DOHH2 (cell line): ENCODE data around the gene ASPDH.

Experiments
- H3F3A ChIP-seq: fragments of 200-600 bp; sonication (generic), shearing (Covaris generic); 2 replicates; pipeline ENCODE4 v1.6.0; 2016; ENCODE audit warnings: antibody characterized with exemption, mild to moderate bottlenecking; ENCODE audit not compliant: control insufficient read depth, insufficient read depth
- H3K27ac ChIP-seq: fragments of 200-600 bp; sonication (generic); 2 replicates; pipeline ENCODE4 v1.5.1; 2014; ENCODE audit warnings: low read depth, mild to moderate bottlenecking, low read length, moderate library complexity
- H3K27me3 ChIP-seq: fragments of 200-600 bp; sonication (generic); 2 replicates; pipeline ENCODE4 v1.6.1; 2014; ENCODE audit warnings: mild to moderate bottlenecking, low read length, mixed read lengths; ENCODE audit not compliant: control insufficient read depth
- H3K36me3 ChIP-seq: fragments of 200-600 bp; sonication (generic); 2 replicates; pipeline ENCODE4 v1.6.1; 2014; ENCODE audit warnings: mild to moderate bottlenecking, low read length, moderate library complexity, mixed read lengths; ENCODE audit not compliant: control insufficient read depth
- H3K4me1 ChIP-seq: fragments of 200-600 bp; sonication (generic); 2 replicates; pipeline ENCODE4 v1.6.1; 2014; ENCODE audit warnings: mild to moderate bottlenecking, low read length, mixed read lengths; ENCODE audit not compliant: control insufficient read depth
- H3K4me2 ChIP-seq: fragments of 200-600 bp; sonication (generic); 2 replicates; pipeline ENCODE4 v1.6.0; 2014; ENCODE audit warnings: mild to moderate bottlenecking, low read length, moderate library complexity
- H3K4me3 ChIP-seq: fragments of 200-600 bp; sonication (generic); 2 replicates; pipeline ENCODE4 v1.5.1; 2014; ENCODE audit warnings: mild to moderate bottlenecking, low read length, mixed read lengths
- H3K79me2 ChIP-seq: fragments of 200-600 bp; sonication (generic); 2 replicates; pipeline ENCODE4 v1.6.1; 2014; ENCODE audit warnings: mild to moderate bottlenecking, low read length, mixed read lengths; ENCODE audit not compliant: control insufficient read depth
- H3K9me2 ChIP-seq: fragments of 200-600 bp; sonication (generic); replicated peaks from 2 replicates; pipeline ENCODE4 v1.6.1; 2014; ENCODE audit warnings: mild to moderate bottlenecking, low read length, mixed read lengths; ENCODE audit not compliant: control insufficient read depth
- H3K9me3 ChIP-seq: fragments of 200-600 bp; sonication (generic); 2 replicates; pipeline ENCODE4 v1.6.1; 2014; ENCODE audit warnings: antibody characterized with exemption, low read length, mixed read lengths; ENCODE audit not compliant: control insufficient read depth, insufficient read depth
- H4K20me1 ChIP-seq: fragments of 200-600 bp; sonication (generic); 2 replicates; pipeline ENCODE4 v1.6.0; 2014; ENCODE audit warnings: low read depth, mild to moderate bottlenecking, antibody characterized with exemption, low read length, moderate library complexity; ENCODE audit not compliant: control insufficient read depth, insufficient read depth
- CTCF ChIP-seq: fragments of 200-600 bp; sonication (generic); IDR thresholded peaks from one replicate; pipeline ENCODE4 v1.5.1; 2014; ENCODE audit warnings: antibody characterized with exemption, mild to moderate bottlenecking, low read depth, low read length; ENCODE audit not compliant: poor library complexity, severe bottlenecking
- EZH2phosphoT487 ChIP-seq: fragments of 200-600 bp; sonication (generic); IDR thresholded peaks from 2 replicates; pipeline ENCODE4 v1.6.1; 2017; ENCODE audit warnings: borderline replicate concordance, mild to moderate bottlenecking, antibody characterized with exemption, low read length, moderate library complexity, mixed read lengths

The ASPDH gene

DNA sequence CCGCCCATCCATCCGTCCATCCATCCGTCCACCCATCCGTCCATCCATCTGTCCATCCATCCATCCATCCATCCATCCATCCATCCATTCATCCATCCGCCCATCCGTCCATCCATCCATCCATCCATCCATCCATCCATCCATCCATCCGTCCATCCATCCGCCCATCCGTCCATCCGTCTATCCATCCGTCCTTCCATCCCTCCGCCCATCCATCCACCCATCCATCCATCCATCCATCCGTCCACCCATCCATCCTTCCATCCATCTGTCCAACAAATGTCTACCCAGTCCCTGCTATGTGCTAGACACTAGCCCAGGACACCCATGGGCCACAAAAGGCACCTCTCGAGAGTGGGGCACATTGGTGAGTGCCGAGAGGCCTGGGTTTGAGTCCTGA lies 38.8 kb upstream of the ASPDH start:
- no peak for TF ChIP-seq EZH2phosphoT487
- no peak for TF ChIP-seq CTCF

GRCh38 chr19:50551715-50552187 lies 38.0 kb upstream of the ASPDH start:
- Histone ChIP-seq H3K4me2 (no peak overlapping the region), H3K4me1 (peaks cover 8% of the 10 kb centered on the region), H3K9me2 (no peaks in the 10 kb centered on the region), H4K20me1 (no peaks in the 10 kb centered on the region), H3F3A (no peaks in the 10 kb centered on the region), H3K79me2 (no peaks in the 10 kb centered on the region), H3K9me3 (no peaks in the 10 kb centered on the region), H3K4me3 (no peak overlapping the region), H3K27ac (no peak overlapping the region), H3K36me3 (no peaks in the 10 kb centered on the region), H3K27me3 (0 out of 2 replicates have a peak, but pooled peaks cover 4% of the 10 kb centered on the region)
- TF ChIP-seq EZH2phosphoT487 (no peak), CTCF (no peak)

More for the DNA sequence above, 38.8 kb upstream of the ASPDH start:
- no peaks in the 10 kb centered on the region for H3K36me3 ChIP-seq
- H4K20me1 ChIP-seq: no peaks in the 10 kb centered on the region
- no peaks in the 10 kb centered on the region for H3K9me3 ChIP-seq
- no peaks in the 10 kb centered on the region for H3F3A ChIP-seq
- H3K4me1 ChIP-seq: peaks cover 9% of the 10 kb centered on the region
- H3K27ac ChIP-seq: no peak overlapping the region
- no peak overlapping the region for H3K4me3 ChIP-seq
- no peaks in the 10 kb centered on the region for H3K9me2 ChIP-seq
- H3K4me2 ChIP-seq: no peak overlapping the region
- H3K79me2 ChIP-seq: no peaks in the 10 kb centered on the region
- H3K27me3 ChIP-seq: peaks cover 9% of the 10 kb centered on the region; the same call in 1 of the 2 replicates

GRCh38 chr19:50551034-50551714 lies 37.5 kb upstream of the ASPDH start:
- no peak overlapping the region for H3K4me3 ChIP-seq
- H3K27me3 ChIP-seq: 0 out of 2 replicates have a peak, but pooled peaks cover 4% of the 10 kb centered on the region
- H3K9me3 ChIP-seq: no peaks in the 10 kb centered on the region
- H3K9me2 ChIP-seq: no peaks in the 10 kb centered on the region
- no peaks in the 10 kb centered on the region for H3K36me3 ChIP-seq
- TF ChIP-seq EZH2phosphoT487: no peak
- no peak for TF ChIP-seq CTCF
- no peak overlapping the region for H3K4me2 ChIP-seq
- H3K27ac ChIP-seq: no peak overlapping the region
- no peaks in the 10 kb centered on the region for H3F3A ChIP-seq
- no peaks in the 10 kb centered on the region for H4K20me1 ChIP-seq
- H3K4me1 ChIP-seq: peaks cover 2% of the 10 kb centered on the region
- no peaks in the 10 kb centered on the region for H3K79me2 ChIP-seq
